Skin of body (tissue), 3 donors: ENCODE results near the gene PTS. TPM values are rescaled to one million over a fixed set of nuclear protein-coding genes. Genes with fewer than 3 reads are reported as not detected.

ENCODE experiments used
- DNase-seq: peaks from one replicate; lab custom pipeline; 2025; lab: John Stamatoyannopoulos, UW
- small RNA-seq: library from RNA; depleted of rRNA; stranded (forward); fragments of <200 nt; gene quantifications from one replicate; pipeline ENCODE3, GENCODE V24; 2014; ENCODE audit warnings: low replicate concordance
- total RNA-seq: library from RNA; depleted of rRNA; stranded (reverse); fragments of >200 nt; gene quantifications from one replicate; pipeline ENCODE4 v1.2.3, GENCODE V29; 2014

PTS gene
- total RNA-seq, 1 donor from 2014 or later = 28.9 TPM

GRCh38 chr11:112265659-112266409 lies 39.6 kb downstream of the PTS start:
- no peak for DNase-seq

- DNase-seq = no peak
These were observed 40.2 kb downstream of the PTS start for GRCh38 chr11:112266410-112266778.

- DNase-seq = no peak
These were observed 41.0 kb downstream of the PTS start for GRCh38 chr11:112267188-112267591.

GRCh38 chr11:112268406-112268805 lies 42.2 kb downstream of the PTS start:
- DNase-seq = no peak

- no peak for DNase-seq
These were observed 42.9 kb downstream of the PTS start for GRCh38 chr11:112269139-112269538.

GRCh38 chr11:112270551-112271180 lies 44.4 kb downstream of the PTS start:
- no peak for DNase-seq

GRCh38 chr11:112271242-112271641 lies 45.0 kb downstream of the PTS start:
- no peak for DNase-seq

GRCh38 chr11:112273066-112273465 lies 46.8 kb downstream of the PTS start:
- no peak for DNase-seq

GRCh38 chr11:112274007-112274783 lies 48.0 kb downstream of the PTS start:
- no peak for DNase-seq

GRCh38 chr11:112277029-112277428 lies 50.8 kb downstream of the PTS start:
- DNase-seq = no peak

- no peak for DNase-seq
These were observed 51.7 kb downstream of the PTS start for GRCh38 chr11:112277941-112278340.

- no peak for DNase-seq
These were observed 52.6 kb downstream of the PTS start for GRCh38 chr11:112278803-112279202.

GRCh38 chr11:112279901-112280267 lies 53.7 kb downstream of the PTS start:
- DNase-seq = peak; percentile 13

GRCh38 chr11:112280268-112281126 lies 54.3 kb downstream of the PTS start:
- DNase-seq = peak; percentile 69

GRCh38 chr11:112281726-112282125 lies 55.5 kb downstream of the PTS start:
- DNase-seq = no peak

Small RNAs within 50 kb of the gene (small RNA-seq; reads per million reads assigned to genes)
- not detected for gene MRPS36P4

Other genes with a start within 250 kb of the PTS start
- 28.2 TPM for gene DLAT, start 201.0 kb upstream of the PTS start, total RNA-seq
- 1.4 TPM for gene PIH1D2, start 152.4 kb upstream of the PTS start, total RNA-seq
- gene NKAPD1, start 152.1 kb upstream of the PTS start, total RNA-seq = 20.3 TPM
- gene TIMM8B, start 139.7 kb upstream of the PTS start, total RNA-seq = 55.1 TPM
- gene SDHD, start 139.6 kb upstream of the PTS start, total RNA-seq = 124 TPM
- gene IL18, start 62.3 kb upstream of the PTS start, total RNA-seq = 21.6 TPM
- 0.20 TPM for gene TEX12, start 59.1 kb upstream of the PTS start, total RNA-seq
- 4.9 TPM for gene BCO2, start 50.9 kb upstream of the PTS start, total RNA-seq
- gene PLET1, start 34.4 kb downstream of the PTS start, total RNA-seq = not detected